Measurements from ENCODE around the gene BEST3. TPM values are rescaled to one million over a fixed set of nuclear protein-coding genes. Genes with fewer than 3 reads are reported as not detected.

The BEST3 gene
- total and polyA plus RNA-seq, 2 experiments from 2014 or later, result not detected

DNA sequence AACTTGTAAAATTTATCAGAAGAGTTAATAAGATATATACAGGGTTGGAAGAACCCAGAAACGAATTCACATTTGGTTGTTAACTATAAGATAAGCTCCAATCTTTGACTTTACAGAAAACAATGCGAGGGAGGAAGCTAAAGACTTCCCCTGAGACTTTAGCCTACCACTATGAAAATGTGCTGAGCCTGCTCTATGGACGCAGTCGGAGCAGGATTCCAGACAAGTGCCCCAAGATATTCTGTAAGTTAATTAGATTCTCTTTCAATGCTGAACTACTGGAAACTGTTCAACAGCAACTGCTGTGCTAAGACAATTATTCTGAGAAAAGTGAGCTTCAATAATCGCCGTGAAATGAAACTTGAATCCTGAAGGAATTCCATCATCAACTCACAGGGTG is 80.1 kb downstream of the BEST3 start (continued):
- TF ChIP-seq, protein P1, sequence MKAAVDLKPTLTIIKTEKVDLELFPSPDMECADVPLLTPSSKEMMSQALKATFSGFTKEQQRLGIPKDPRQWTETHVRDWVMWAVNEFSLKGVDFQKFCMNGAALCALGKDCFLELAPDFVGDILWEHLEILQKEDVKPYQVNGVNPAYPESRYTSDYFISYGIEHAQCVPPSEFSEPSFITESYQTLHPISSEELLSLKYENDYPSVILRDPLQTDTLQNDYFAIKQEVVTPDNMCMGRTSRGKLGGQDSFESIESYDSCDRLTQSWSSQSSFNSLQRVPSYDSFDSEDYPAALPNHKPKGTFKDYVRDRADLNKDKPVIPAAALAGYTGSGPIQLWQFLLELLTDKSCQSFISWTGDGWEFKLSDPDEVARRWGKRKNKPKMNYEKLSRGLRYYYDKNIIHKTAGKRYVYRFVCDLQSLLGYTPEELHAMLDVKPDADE (IDR thresholded peaks at IDR 0.05), result no peak
- TF ChIP-seq, protein P2, sequence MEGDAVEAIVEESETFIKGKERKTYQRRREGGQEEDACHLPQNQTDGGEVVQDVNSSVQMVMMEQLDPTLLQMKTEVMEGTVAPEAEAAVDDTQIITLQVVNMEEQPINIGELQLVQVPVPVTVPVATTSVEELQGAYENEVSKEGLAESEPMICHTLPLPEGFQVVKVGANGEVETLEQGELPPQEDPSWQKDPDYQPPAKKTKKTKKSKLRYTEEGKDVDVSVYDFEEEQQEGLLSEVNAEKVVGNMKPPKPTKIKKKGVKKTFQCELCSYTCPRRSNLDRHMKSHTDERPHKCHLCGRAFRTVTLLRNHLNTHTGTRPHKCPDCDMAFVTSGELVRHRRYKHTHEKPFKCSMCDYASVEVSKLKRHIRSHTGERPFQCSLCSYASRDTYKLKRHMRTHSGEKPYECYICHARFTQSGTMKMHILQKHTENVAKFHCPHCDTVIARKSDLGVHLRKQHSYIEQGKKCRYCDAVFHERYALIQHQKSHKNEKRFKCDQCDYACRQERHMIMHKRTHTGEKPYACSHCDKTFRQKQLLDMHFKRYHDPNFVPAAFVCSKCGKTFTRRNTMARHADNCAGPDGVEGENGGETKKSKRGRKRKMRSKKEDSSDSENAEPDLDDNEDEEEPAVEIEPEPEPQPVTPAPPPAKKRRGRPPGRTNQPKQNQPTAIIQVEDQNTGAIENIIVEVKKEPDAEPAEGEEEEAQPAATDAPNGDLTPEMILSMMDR (conservative IDR thresholded peaks at IDR 0.05; ENCODE audit: low read depth in 2 of 2), result no peak
- no peak for TF ChIP-seq JUNB (IDR thresholded peaks at IDR 0.05; ENCODE audit: unreplicated experiment)
- TF ChIP-seq EZH2phosphoT487 (IDR thresholded peaks at IDR 0.05; ENCODE audit: unreplicated experiment), result no peak

DNA sequence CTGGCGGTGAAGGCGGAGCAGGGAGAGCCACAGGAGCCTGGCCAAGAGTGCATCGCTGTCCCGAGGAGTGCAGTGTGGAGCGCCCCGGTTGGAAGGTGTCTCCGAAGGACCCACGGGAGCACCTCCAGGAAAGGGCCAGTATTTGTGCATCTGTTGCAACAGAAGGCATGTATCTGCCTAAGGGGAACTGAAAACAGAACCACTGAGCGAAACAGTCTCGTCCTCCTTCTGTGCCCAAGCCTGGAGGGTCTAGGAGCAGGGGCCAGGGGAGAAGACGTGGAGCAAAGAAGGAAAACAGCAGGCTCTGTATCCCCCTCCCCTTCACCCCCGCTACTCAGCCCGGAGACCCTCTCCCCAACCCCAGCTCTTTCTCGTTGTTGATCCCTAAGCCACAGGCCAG is 83.1 kb downstream of the BEST3 start:
- no peak overlapping the region for H3K4me3 Mint-ChIP-seq

More for the DNA sequence above, 83.1 kb downstream of the BEST3 start:
- H3K36me3 Mint-ChIP-seq (ENCODE audit: low read depth), result no peaks in the 10 kb centered on the region
- Histone ChIP-seq H3K4me3 (no peak overlapping the region), H3K4me1 (ENCODE audit: insufficient read depth) (no peaks in the 10 kb centered on the region), H3K27me3 (ENCODE audit: insufficient read depth) (no peaks in the 10 kb centered on the region), H3K4me2 (no peak overlapping the region), H2AFZ (peak overlapping the region; percentile 63; the same call in 1 of the 2 replicates), H3K27ac (ENCODE audit: low read depth) (no peak overlapping the region), H3K79me2 (replicated peaks; ENCODE audit: insufficient read depth) (no peaks in the 10 kb centered on the region), H4K20me1 (replicated peaks; ENCODE audit: insufficient read depth) (no peaks in the 10 kb centered on the region), H3K36me3 (ENCODE audit: insufficient read depth) (no peaks in the 10 kb centered on the region), H3F3A (replicated peaks; ENCODE audit: low read depth) (no peaks in the 10 kb centered on the region), H3K9me2 (ENCODE audit: insufficient read depth) (0 out of 2 replicates have a peak, but pooled peaks cover 4% of the 10 kb centered on the region)
- TF ChIP-seq, protein P3, sequence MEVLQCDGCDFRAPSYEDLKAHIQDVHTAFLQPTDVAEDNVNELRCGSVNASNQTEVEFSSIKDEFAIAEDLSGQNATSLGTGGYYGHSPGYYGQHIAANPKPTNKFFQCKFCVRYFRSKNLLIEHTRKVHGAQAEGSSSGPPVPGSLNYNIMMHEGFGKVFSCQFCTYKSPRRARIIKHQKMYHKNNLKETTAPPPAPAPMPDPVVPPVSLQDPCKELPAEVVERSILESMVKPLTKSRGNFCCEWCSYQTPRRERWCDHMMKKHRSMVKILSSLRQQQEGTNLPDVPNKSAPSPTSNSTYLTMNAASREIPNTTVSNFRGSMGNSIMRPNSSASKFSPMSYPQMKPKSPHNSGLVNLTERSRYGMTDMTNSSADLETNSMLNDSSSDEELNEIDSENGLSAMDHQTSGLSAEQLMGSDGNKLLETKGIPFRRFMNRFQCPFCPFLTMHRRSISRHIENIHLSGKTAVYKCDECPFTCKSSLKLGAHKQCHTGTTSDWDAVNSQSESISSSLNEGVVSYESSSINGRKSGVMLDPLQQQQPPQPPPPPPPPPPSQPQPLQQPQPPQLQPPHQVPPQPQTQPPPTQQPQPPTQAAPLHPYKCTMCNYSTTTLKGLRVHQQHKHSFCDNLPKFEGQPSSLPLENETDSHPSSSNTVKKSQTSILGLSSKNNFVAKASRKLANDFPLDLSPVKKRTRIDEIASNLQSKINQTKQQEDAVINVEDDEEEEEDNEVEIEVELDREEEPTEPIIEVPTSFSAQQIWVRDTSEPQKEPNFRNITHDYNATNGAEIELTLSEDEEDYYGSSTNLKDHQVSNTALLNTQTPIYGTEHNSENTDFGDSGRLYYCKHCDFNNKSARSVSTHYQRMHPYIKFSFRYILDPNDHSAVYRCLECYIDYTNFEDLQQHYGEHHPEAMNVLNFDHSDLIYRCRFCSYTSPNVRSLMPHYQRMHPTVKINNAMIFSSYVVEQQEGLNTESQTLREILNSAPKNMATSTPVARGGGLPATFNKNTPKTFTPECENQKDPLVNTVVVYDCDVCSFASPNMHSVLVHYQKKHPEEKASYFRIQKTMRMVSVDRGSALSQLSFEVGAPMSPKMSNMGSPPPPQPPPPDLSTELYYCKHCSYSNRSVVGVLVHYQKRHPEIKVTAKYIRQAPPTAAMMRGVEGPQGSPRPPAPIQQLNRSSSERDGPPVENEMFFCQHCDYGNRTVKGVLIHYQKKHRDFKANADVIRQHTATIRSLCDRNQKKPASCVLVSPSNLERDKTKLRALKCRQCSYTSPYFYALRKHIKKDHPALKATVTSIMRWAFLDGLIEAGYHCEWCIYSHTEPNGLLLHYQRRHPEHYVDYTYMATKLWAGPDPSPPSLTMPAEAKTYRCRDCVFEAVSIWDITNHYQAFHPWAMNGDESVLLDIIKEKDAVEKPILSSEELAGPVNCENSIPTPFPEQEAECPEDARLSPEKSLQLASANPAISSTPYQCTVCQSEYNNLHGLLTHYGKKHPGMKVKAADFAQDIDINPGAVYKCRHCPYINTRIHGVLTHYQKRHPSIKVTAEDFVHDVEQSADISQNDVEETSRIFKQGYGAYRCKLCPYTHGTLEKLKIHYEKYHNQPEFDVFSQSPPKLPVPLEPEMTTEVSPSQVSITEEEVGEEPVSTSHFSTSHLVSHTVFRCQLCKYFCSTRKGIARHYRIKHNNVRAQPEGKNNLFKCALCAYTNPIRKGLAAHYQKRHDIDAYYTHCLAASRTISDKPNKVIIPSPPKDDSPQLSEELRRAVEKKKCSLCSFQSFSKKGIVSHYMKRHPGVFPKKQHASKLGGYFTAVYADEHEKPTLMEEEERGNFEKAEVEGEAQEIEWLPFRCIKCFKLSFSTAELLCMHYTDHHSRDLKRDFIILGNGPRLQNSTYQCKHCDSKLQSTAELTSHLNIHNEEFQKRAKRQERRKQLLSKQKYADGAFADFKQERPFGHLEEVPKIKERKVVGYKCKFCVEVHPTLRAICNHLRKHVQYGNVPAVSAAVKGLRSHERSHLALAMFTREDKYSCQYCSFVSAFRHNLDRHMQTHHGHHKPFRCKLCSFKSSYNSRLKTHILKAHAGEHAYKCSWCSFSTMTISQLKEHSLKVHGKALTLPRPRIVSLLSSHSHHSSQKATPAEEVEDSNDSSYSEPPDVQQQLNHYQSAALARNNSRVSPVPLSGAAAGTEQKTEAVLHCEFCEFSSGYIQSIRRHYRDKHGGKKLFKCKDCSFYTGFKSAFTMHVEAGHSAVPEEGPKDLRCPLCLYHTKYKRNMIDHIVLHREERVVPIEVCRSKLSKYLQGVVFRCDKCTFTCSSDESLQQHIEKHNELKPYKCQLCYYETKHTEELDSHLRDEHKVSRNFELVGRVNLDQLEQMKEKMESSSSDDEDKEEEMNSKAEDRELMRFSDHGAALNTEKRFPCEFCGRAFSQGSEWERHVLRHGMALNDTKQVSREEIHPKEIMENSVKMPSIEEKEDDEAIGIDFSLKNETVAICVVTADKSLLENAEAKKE (CRISPR knock-in tag; IDR thresholded peaks at IDR 0.05), result no peak
- no peaks in the 10 kb centered on the region for H3K9me3 Mint-ChIP-seq
- ATAC-seq, result no peak
- H3K27ac Mint-ChIP-seq, result no peak overlapping the region
- H3K4me1 Mint-ChIP-seq, result no peaks in the 10 kb centered on the region
- peaks cover 2% of the 10 kb centered on the region for H3K27me3 Mint-ChIP-seq (ENCODE audit: insufficient read depth, low read depth, poor library complexity)
- DNase-seq (ENCODE audit: low spot score), result no peak

Measured in GM23338 (cell line).